Measurements from ENCODE around the gene SLC38A5. TPM values are rescaled to one million over a fixed set of nuclear protein-coding genes. Genes with fewer than 3 reads are reported as not detected.

SLC38A5 gene
- total and polyA plus RNA-seq, 2 experiments from 2014 or later, result 20.7 to 47.7 TPM

DNA sequence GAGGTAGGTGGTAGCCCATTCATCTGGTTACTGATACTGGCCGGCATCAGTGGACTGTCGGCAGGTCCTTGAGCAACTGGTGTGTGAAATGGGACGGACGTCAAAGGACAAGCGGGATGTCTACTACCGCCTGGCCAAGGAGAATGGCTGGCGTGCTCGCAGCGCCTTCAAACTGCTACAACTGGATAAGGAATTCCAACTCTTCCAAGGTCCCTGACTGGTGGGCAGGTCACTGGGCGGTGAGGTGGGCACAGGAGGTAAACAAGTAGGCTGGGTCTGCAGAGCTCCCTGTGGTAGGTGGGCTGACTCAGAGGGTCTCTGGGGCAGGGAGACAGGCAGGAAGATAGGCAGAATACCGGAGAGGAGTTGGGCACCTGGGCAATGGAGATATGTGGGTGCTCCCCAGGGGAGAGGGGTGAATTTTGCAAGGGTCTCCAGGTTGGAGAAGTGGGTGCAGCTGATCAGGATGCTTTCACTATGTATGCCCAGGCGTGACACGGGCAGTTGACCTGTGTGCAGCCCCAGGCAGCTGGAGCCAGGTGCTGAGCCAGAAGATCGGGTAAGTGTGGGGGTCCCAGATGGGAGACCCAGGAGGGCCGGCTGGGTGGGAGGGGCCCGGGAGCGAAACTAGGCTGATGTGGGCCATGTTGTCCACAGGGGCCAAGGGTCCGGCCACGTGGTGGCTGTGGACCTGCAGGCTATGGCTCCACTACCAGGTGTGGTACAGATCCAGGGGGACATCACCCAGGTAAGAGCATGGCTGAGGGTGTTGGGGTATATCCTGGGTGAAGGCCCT lies 8.1 kb upstream of the SLC38A5 start:
- H4K20me1 ChIP-seq (replicated peaks; ENCODE audit: insufficient read depth), result no peaks in the 10 kb centered on the region
- H3K79me2 ChIP-seq (replicated peaks; ENCODE audit: insufficient read depth), result peaks cover 16% of the 10 kb centered on the region

GRCh38 chrX:48476919-48477318 lies 6.9 kb upstream of the SLC38A5 start:
- no peaks in the 10 kb centered on the region for H3K9me2 ChIP-seq (ENCODE audit: insufficient read depth)
- TF ChIP-seq ZNF331 (CRISPR knock-in tag; IDR thresholded peaks at IDR 0.05; ENCODE audit: low read depth), result no peak
- Mint-ChIP-seq H3K9me3 (no peaks in the 10 kb centered on the region; the same call in 2 of the 3 replicates), H3K36me3 (ENCODE audit: low read depth) (peaks cover 15% of the 10 kb centered on the region), H3K27me3 (ENCODE audit: insufficient read depth, low read depth, poor library complexity) (peaks cover 4% of the 10 kb centered on the region), H3K27ac (peak overlapping the region; percentile 76), H3K4me3 (peak overlapping the region; percentile 89), H3K4me1 (peaks cover 35% of the 10 kb centered on the region)
- peak overlapping the region; percentile 85 for H3K4me2 ChIP-seq
- peaks cover 4% of the 10 kb centered on the region; the same call in 1 of the 2 replicates for H3K4me1 ChIP-seq (ENCODE audit: insufficient read depth)
- ATAC-seq (no peak), DNase-seq (ENCODE audit: low spot score) (no peak)
- H3K4me3 ChIP-seq, result peak overlapping the region; percentile 73
- no peaks in the 10 kb centered on the region for H4K20me1 ChIP-seq (replicated peaks; ENCODE audit: insufficient read depth)
- H2AFZ ChIP-seq, result no peak overlapping the region
- H3K27me3 ChIP-seq (ENCODE audit: insufficient read depth), result no peaks in the 10 kb centered on the region
- H3F3A ChIP-seq (replicated peaks; ENCODE audit: low read depth), result no peaks in the 10 kb centered on the region
- H3K27ac ChIP-seq (ENCODE audit: low read depth), result no peak overlapping the region
- no peaks in the 10 kb centered on the region for H3K36me3 ChIP-seq (ENCODE audit: insufficient read depth)
- H3K79me2 ChIP-seq (replicated peaks; ENCODE audit: insufficient read depth), result peaks cover 16% of the 10 kb centered on the region

More for the DNA sequence above, 8.1 kb upstream of the SLC38A5 start:
- no peaks in the 10 kb centered on the region for H3K27me3 ChIP-seq (ENCODE audit: insufficient read depth)
- H3K9me2 ChIP-seq (ENCODE audit: insufficient read depth), result no peaks in the 10 kb centered on the region
- Mint-ChIP-seq H3K4me1 (peaks cover 23% of the 10 kb centered on the region), H3K27ac (no peak overlapping the region), H3K9me3 (no peaks in the 10 kb centered on the region; the same call in 2 of the 3 replicates), H3K27me3 (ENCODE audit: insufficient read depth, low read depth, poor library complexity) (peaks cover 3% of the 10 kb centered on the region), H3K36me3 (ENCODE audit: low read depth) (peaks cover 26% of the 10 kb centered on the region), H3K4me3 (peak overlapping the region; percentile 89; the same call in 2 of the 3 replicates)
- no peaks in the 10 kb centered on the region for H3F3A ChIP-seq (replicated peaks; ENCODE audit: low read depth)
- H3K27ac ChIP-seq (ENCODE audit: low read depth), result no peak overlapping the region
- ATAC-seq, result no peak
- H2AFZ ChIP-seq, result no peak overlapping the region
- peaks cover 4% of the 10 kb centered on the region; the same call in 1 of the 2 replicates for H3K36me3 ChIP-seq (ENCODE audit: insufficient read depth)
- no peak overlapping the region for H3K4me2 ChIP-seq
- H3K4me3 ChIP-seq, result no peak overlapping the region
- no peaks in the 10 kb centered on the region; the same call in 1 of the 2 replicates for H3K4me1 ChIP-seq (ENCODE audit: insufficient read depth)
- DNase-seq (ENCODE audit: low spot score), result no peak
- TF ChIP-seq EZH2phosphoT487 (IDR thresholded peaks at IDR 0.05; ENCODE audit: unreplicated experiment) (no peak), JUNB (IDR thresholded peaks at IDR 0.05; ENCODE audit: unreplicated experiment) (no peak)

DNA sequence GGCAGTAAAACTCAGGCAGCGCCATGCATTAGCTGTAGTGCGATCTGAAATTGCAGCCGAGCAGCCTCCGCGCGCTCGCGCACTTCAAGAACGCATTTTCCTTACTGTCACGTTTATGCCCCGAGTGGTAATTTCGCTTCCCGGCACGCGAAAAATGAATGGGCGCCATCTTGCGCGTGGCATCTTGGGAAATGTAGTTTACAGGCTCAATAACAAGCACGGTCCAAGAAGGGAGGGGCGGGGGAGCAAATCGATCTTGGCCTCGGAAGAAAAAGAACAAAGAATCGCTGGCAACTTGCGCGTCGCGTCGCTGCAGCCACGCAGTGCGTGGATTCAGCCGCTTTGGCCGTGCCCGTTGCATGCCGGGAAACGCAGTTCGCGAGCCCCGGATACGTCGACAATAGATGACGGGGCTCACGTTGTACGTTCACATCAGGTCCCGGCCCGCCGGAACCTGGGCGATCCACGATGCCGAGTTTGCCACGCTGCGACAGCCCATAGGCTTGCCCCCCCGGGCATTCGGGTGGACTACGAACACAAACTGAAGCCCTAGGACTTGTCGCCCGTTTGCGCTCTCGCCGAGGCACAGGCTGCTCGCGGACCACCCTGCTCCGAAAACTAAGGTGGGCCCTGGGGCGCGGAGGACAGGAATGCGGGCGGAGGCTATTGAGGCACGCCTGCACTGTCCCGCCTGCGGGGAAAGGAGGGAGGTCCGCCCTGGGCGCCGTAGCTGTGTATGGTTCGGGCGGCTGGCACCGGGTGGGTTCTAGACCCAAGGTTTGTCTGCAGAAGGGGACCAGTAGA lies 5.9 kb upstream of the SLC38A5 start, which contains the start of gene FTSJ1:
FTSJ1 (plus strand) TSS at position 426 of the 804 bp plus-strand sequence. CDS start 1,849 bp downstream, outside the sequence.
- H4K20me1 ChIP-seq (replicated peaks; ENCODE audit: insufficient read depth), result no peaks in the 10 kb centered on the region
- DNase-seq (ENCODE audit: low spot score), result peak; percentile 56
- peak within 1 kb of the TSS; percentile 85 for H3K4me2 ChIP-seq
- no peak within 1 kb of the TSS for H3K27ac ChIP-seq (ENCODE audit: low read depth)
- H3K4me1 ChIP-seq (ENCODE audit: insufficient read depth), result peaks cover 4% of the 10 kb centered on the region; the same call in 1 of the 2 replicates
- no peaks in the 10 kb centered on the region for H3F3A ChIP-seq (replicated peaks; ENCODE audit: low read depth)
- no peaks in the 10 kb centered on the region for H3K36me3 ChIP-seq (ENCODE audit: insufficient read depth)
- peaks cover 16% of the 10 kb centered on the region for H3K79me2 ChIP-seq (replicated peaks; ENCODE audit: insufficient read depth)
- H2AFZ ChIP-seq, result peak within 1 kb of the TSS; percentile 80
- H3K36me3 Mint-ChIP-seq (ENCODE audit: low read depth), result peaks cover 13% of the 10 kb centered on the region; the same call in 2 of the 3 replicates
- H3K27me3 Mint-ChIP-seq (ENCODE audit: insufficient read depth, low read depth, poor library complexity), result peaks cover 5% of the 10 kb centered on the region
- peak within 1 kb of the TSS; percentile 96 for H3K27ac Mint-ChIP-seq
- no peaks in the 10 kb centered on the region; the same call in 1 of the 3 replicates for H3K9me3 Mint-ChIP-seq
- H3K9me2 ChIP-seq (ENCODE audit: insufficient read depth), result no peaks in the 10 kb centered on the region
- no peaks in the 10 kb centered on the region for H3K27me3 ChIP-seq (ENCODE audit: insufficient read depth)
- peak within 1 kb of the TSS; percentile 89 for H3K4me3 Mint-ChIP-seq
- peaks cover 41% of the 10 kb centered on the region for H3K4me1 Mint-ChIP-seq
- H3K4me3 ChIP-seq, result peak within 1 kb of the TSS; percentile 73
- peak; percentile 75 for ATAC-seq
- no peak for TF ChIP-seq ZNF114 (CRISPR knock-in tag; IDR thresholded peaks at IDR 0.05)
- no peak for TF ChIP-seq ZNF331 (CRISPR knock-in tag; IDR thresholded peaks at IDR 0.05; ENCODE audit: low read depth)
- peak; percentile 88 for TF ChIP-seq CREB1 (CRISPR knock-in tag; IDR thresholded peaks at IDR 0.05; ENCODE audit: low read depth)
- no peak for TF ChIP-seq CTCF (conservative IDR thresholded peaks at IDR 0.05; ENCODE audit: low read depth in 2 of 2)
- TF ChIP-seq, protein P1, sequence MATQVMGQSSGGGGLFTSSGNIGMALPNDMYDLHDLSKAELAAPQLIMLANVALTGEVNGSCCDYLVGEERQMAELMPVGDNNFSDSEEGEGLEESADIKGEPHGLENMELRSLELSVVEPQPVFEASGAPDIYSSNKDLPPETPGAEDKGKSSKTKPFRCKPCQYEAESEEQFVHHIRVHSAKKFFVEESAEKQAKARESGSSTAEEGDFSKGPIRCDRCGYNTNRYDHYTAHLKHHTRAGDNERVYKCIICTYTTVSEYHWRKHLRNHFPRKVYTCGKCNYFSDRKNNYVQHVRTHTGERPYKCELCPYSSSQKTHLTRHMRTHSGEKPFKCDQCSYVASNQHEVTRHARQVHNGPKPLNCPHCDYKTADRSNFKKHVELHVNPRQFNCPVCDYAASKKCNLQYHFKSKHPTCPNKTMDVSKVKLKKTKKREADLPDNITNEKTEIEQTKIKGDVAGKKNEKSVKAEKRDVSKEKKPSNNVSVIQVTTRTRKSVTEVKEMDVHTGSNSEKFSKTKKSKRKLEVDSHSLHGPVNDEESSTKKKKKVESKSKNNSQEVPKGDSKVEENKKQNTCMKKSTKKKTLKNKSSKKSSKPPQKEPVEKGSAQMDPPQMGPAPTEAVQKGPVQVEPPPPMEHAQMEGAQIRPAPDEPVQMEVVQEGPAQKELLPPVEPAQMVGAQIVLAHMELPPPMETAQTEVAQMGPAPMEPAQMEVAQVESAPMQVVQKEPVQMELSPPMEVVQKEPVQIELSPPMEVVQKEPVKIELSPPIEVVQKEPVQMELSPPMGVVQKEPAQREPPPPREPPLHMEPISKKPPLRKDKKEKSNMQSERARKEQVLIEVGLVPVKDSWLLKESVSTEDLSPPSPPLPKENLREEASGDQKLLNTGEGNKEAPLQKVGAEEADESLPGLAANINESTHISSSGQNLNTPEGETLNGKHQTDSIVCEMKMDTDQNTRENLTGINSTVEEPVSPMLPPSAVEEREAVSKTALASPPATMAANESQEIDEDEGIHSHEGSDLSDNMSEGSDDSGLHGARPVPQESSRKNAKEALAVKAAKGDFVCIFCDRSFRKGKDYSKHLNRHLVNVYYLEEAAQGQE (IDR thresholded peaks at IDR 0.05; ENCODE audit: unreplicated experiment), result no peak
- TF ChIP-seq JUNB (IDR thresholded peaks at IDR 0.05; ENCODE audit: unreplicated experiment), result no peak
- TF ChIP-seq EZH2 (IDR thresholded peaks at IDR 0.05; ENCODE audit: low read depth, unreplicated experiment), result no peak
- no peak for TF ChIP-seq STAT1 (IDR thresholded peaks at IDR 0.05; ENCODE audit: unreplicated experiment)
